ENCODE data around the gene FAM171A2.

The FAM171A2 gene

GRCh38 chr17:44389281-44389680, 25.6 kb upstream of the FAM171A2 start, which contains the start of gene ITGA2B:
TSS of gene ITGA2B (minus strand) at chr17:44389649. CDS start at chr17:44389473, 176 bp downstream.
- TF ChIP-seq CTCF (conservative IDR thresholded peaks at IDR 0.05; ENCODE audit: low read depth, low read length), result no peak
- no peak for DNase-seq (ENCODE audit: low read depth)
- H3K4me3 ChIP-seq (ENCODE audit: low read depth, low read length), result no peak within 1 kb of the TSS

GRCh38 chr17:44387804-44388203, 24.2 kb upstream of the FAM171A2 start:
- TF ChIP-seq CTCF (conservative IDR thresholded peaks at IDR 0.05; ENCODE audit: low read depth, low read length), result no peak
- no peak overlapping the region for H3K4me3 ChIP-seq (ENCODE audit: low read depth, low read length)
- no peak for DNase-seq (ENCODE audit: low read depth)

- no peak for TF ChIP-seq CTCF (conservative IDR thresholded peaks at IDR 0.05; ENCODE audit: low read depth, low read length)
- peak overlapping the region; percentile 61 for H3K4me3 ChIP-seq (ENCODE audit: low read depth, low read length)
- no peak for DNase-seq (ENCODE audit: low read depth)
These were observed 22.5 kb upstream of the FAM171A2 start for GRCh38 chr17:44386182-44386525.

- peak; percentile 37 for TF ChIP-seq CTCF (conservative IDR thresholded peaks at IDR 0.05; ENCODE audit: low read depth, low read length)
- peak; percentile 64 for DNase-seq (ENCODE audit: low read depth)
These were observed 21.9 kb upstream of the FAM171A2 start for GRCh38 chr17:44385287-44386181.

GRCh38 chr17:44384823-44385286, 21.2 kb upstream of the FAM171A2 start:
- TF ChIP-seq CTCF (conservative IDR thresholded peaks at IDR 0.05; ENCODE audit: low read depth, low read length), result no peak
- no peak for DNase-seq (ENCODE audit: low read depth)

More at GRCh38 chr17:44385287-44386181, 21.9 kb upstream of the FAM171A2 start:
- H3K4me3 ChIP-seq (ENCODE audit: low read depth, low read length), result peak overlapping the region; percentile 61

GRCh38 chr17:44384281-44384822, 20.7 kb upstream of the FAM171A2 start:
- DNase-seq (ENCODE audit: low read depth), result no peak
- TF ChIP-seq CTCF (conservative IDR thresholded peaks at IDR 0.05; ENCODE audit: low read depth, low read length), result no peak
- no peak overlapping the region for H3K4me3 ChIP-seq (ENCODE audit: low read depth, low read length)

More at GRCh38 chr17:44384823-44385286, 21.2 kb upstream of the FAM171A2 start:
- H3K4me3 ChIP-seq (ENCODE audit: low read depth, low read length), result peak overlapping the region; percentile 61

All from choroid plexus epithelial cell (primary cell).